ENCODE data around the gene PTPRA. TPM values are rescaled to one million over a fixed set of nuclear protein-coding genes. Genes with fewer than 3 reads are reported as not detected.

Gene PTPRA
- total and polyA plus RNA-seq, 11 donors: 6.1 to 43.4 (median 24.9) TPM

- ATAC-seq: no peak
- WGBS, 4 donors: 91 to 96% (median 92%) methylated on average over 2 of the region's 2 CpGs
Measured at GRCh38 chr20:2845607-2846006, 27.7 kb upstream of the PTPRA start.

GRCh38 chr20:2846698-2847097 is 26.6 kb upstream of the PTPRA start:
- H3K27ac ChIP-seq: no peak overlapping the region
- 76 to 81% (median 78%) methylated on average over 5 of the region's 5 CpGs for WGBS, 4 donors
- no peak for ATAC-seq
- peaks cover 0 to 12% (median 0%) of the 10 kb centered on the region in 9 donors for H3K36me3 ChIP-seq
- intact Hi-C loops (cut with DNase I): loop anchor here in 7 of 10 donors (5.0 to 10.0 kb wide), 6 partner anchors 89 to 322 kb away; partner anchors contain the start of genes EBF4 (in 2 of the 7) and IDH3B (in 1 of the 7)
- H3K27me3 ChIP-seq: no peaks in the 10 kb centered on the region
- no peaks in the 10 kb centered on the region for H3K9me3 ChIP-seq
- H3K4me3 ChIP-seq: no peak overlapping the region
- TF ChIP-seq CTCF (IDR thresholded peaks at IDR 0.05): no peak
- TF ChIP-seq POLR2A (IDR thresholded peaks at IDR 0.05): no peak
- no peak for DNase-seq
- H3K4me1 ChIP-seq: peaks cover 0 to 5% (median 2%) of the 10 kb centered on the region in 12 donors

More at GRCh38 chr20:2845607-2846006, 27.7 kb upstream of the PTPRA start:
- H3K4me1 ChIP-seq: peaks cover 0 to 13% (median 7%) of the 10 kb centered on the region in 12 donors
- H3K27me3 ChIP-seq: no peaks in the 10 kb centered on the region
- TF ChIP-seq CTCF (IDR thresholded peaks at IDR 0.05) (no peak), POLR2A (IDR thresholded peaks at IDR 0.05) (no peak)
- no peak overlapping the region for H3K27ac ChIP-seq
- H3K36me3 ChIP-seq: peaks cover 0 to 12% (median 0%) of the 10 kb centered on the region in 9 donors
- no peaks in the 10 kb centered on the region for H3K9me3 ChIP-seq
- H3K4me3 ChIP-seq: no peak overlapping the region
- intact Hi-C loops (cut with DNase I): loop anchor here in 7 of 10 donors (5.0 to 10.0 kb wide), 6 partner anchors 88 to 321 kb away; partner anchors contain the start of genes EBF4 (in 2 of the 7) and IDH3B (in 1 of the 7)
- no peak for DNase-seq

- intact Hi-C loops (cut with DNase I): loop anchor here in 7 of 10 donors (5.0 to 10.0 kb wide), 6 partner anchors 91 to 323 kb away; partner anchors contain the start of genes EBF4 (in 2 of the 7) and IDH3B (in 1 of the 7)
- TF ChIP-seq POLR2A (IDR thresholded peaks at IDR 0.05) (no peak), CTCF (IDR thresholded peaks at IDR 0.05) (no peak)
- Histone ChIP-seq H3K9me3 (no peaks in the 10 kb centered on the region), H3K36me3 (peaks cover 0 to 12% (median 0%) of the 10 kb centered on the region in 9 donors), H3K27ac (no peak overlapping the region), H3K27me3 (no peaks in the 10 kb centered on the region), H3K4me1 (peaks cover 0 to 11% (median 6%) of the 10 kb centered on the region in 12 donors), H3K4me3 (no peak overlapping the region)
- WGBS, 4 donors: 94 to 98% (median 96%) methylated on average over 4 of the region's 4 CpGs
- no peak for DNase-seq
- ATAC-seq: no peak
Measured at GRCh38 chr20:2847802-2848201, 25.5 kb upstream of the PTPRA start.

- 85 to 95% (median 91%) methylated on average over 4 of the region's 4 CpGs for WGBS, 4 donors
- intact Hi-C loops (cut with DNase I): loop anchor here in 7 of 10 donors (5.0 to 10.0 kb wide), 6 partner anchors 92 to 325 kb away; partner anchors contain the start of genes EBF4 (in 2 of the 7) and IDH3B (in 1 of the 7)
- ATAC-seq: no peak
Measured at GRCh38 chr20:2849529-2849928, 23.8 kb upstream of the PTPRA start.

More at GRCh38 chr20:2849529-2849928, 23.8 kb upstream of the PTPRA start:
- Histone ChIP-seq H3K36me3 (peaks cover 0 to 5% (median 0%) of the 10 kb centered on the region in 9 donors), H3K4me3 (no peak overlapping the region), H3K27ac (no peak overlapping the region), H3K9me3 (no peaks in the 10 kb centered on the region), H3K4me1 (peaks cover 0 to 13% (median 6%) of the 10 kb centered on the region in 12 donors), H3K27me3 (no peaks in the 10 kb centered on the region)
- no peak for DNase-seq
- TF ChIP-seq POLR2A (IDR thresholded peaks at IDR 0.05) (no peak), CTCF (IDR thresholded peaks at IDR 0.05) (no peak)

Measured in heart left ventricle (tissue), 16 donors.